ENCODE data around the gene LDLRAD2.
"Not testable (repeated sequence)": the region's sequence is repeated elsewhere in the genome, so short reads cannot be mapped to it uniquely, and the experiment has no call there.

The LDLRAD2 gene

DNA sequence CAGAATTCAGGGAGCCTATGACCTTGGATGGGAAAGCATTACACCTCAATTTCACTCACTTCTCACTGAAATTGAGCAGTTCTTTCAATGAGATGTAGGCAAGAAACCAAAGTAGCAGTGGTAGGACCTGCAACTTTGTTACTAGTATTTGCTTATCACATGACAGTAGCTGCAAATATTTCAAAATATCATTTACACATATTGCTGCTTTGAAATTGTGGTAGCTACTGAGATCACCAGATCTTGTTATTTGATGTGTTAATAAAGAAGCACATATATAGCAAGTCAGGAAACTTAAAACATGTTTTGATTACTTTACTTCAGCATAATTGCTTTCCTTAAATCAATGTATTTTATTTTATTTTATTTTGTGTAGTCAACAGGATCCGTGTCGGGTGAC is 12.9 kb downstream of the LDLRAD2 start:
- DNase-seq (ENCODE audit: low spot score), result no peak

DNA sequence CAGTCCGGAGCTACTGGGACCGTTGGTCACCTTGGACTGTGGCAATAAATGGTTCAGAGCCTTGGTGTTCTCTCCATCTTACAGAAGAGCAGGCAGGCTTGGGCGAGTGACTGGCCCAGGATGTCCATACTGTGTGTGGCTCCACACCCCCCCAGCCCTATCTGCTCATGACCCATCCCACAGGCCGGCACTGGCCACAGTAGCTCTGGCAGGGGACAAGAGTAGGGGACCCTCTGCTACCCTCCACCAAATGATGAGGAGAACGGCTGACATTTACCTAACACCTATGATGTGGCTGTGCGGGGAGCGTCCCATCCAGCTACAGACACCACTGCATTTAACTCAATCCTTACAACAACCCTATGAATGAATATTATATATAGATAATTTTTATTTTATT is 13.3 kb downstream of the LDLRAD2 start:
- no peak for DNase-seq (ENCODE audit: low spot score)

DNA sequence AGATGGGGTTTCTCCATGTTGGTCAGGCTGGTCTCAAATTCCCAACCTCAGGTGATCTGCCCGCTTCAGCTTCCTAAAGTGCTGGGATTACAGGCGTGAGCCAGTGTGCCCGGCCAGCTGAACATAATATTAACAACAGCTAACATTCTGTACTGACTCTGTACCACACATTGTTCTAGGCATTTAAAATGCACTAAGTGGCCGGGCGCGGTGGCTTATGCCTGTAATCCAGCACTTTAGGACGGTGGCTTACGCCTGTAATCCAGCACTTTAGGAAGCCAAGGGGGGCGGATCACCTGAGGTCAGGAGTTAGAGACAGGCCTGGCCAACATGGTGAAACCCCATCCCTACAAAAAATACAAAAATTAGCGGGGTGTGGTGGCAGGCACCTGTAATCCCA is 14.6 kb downstream of the LDLRAD2 start:
- not testable (repeated sequence) for DNase-seq (ENCODE audit: low spot score)

DNA sequence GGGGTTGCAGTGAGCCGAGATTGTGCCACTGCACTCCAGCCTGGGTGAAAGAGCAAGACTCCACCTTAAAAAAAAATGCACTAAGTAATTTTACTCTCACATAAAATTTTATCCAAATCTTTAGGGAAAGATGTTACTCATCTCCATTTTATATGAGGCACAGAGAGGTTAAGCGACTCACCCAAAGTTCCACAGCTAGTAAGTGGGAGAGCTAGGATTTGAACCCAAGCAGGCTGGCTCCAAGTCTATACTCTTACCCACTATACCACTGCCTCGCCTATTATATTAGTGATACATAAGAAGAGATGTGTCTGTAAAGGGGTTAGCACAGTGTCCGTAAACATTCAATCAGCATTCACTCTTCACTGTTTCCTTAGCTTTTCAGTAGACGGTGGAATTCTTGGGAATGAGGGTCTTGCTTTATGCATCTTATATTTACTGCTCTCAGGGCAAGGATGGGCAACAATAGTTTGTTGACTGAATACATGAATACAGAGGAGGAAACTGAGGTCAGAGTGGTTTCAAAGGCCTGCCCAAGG is 15.1 kb downstream of the LDLRAD2 start:
- no peak for DNase-seq (ENCODE audit: low spot score)

DNA sequence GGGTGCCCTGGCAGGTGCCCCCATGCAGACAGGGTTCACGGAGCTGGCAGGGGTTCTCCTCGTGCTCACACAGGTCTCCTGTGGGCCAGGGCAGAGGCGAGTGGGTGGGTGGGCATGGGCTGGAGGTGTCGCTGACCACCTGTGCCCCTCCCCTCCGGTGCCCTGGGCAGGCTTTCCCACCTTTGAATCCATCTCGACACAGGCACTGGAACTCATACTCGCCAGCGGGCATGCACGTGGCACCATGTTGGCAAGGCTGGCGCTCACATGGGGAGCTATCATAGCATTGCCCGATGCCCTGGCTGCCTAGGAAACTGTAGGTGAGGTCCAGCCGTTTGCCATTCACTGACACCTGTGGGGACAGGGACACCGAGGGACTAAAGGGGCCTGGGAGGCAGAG is 16.0 kb downstream of the LDLRAD2 start:
- DNase-seq (ENCODE audit: low spot score), result no peak

DNA sequence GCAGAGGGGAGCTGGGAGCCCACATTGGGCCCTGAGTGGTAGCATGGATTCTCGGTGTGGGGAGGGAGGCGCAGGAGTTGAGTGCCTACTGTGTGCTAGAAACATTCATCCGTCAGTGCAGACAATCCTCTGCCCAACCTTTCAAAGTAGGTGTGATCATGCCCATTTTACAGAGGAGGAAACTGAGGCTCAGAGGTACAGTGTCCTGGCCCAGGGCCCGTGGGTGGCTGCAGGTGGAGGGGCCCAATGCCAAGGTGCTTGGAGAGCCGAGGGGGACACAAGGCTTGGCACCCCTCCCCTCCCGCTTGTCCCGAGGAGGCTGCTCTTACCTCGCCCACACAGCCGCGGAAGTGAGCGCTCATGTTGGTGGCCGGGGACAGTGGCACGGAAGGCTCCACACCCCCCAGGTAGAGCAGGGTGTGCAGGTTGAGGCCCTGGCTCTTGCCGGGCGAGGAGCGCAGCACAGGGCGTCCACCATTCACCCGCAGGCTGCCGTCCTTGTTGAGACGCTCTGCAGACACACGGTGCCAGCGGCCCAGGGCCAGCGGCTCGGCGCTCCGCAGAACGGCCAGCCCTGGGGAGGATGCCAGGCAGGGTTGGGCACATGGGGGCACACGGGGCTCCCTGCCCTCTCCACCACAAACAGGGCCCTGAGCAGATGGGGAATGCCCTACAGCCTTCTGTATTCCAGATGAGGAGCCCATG is 16.6 kb downstream of the LDLRAD2 start:
- no peak for DNase-seq (ENCODE audit: low spot score)

DNA sequence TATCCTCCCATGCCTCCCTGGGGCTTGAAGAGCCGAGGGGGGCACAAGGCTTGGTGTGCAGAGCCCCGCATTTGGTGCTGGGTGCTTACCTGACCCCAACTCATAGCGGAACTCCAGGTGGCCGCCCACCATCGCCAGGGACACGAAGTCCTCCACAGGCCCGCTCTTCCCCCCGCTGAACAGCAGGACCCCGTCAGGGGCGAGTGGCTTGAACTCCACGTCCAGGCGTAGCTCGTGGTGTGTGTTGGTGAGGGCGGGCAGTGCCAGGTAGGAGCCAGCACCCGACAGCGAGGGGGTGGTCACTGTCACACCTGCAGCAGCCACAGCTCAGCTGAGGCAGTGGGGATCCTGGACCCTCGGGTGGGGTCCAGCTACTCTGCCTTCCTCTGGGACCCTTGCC is 17.2 kb downstream of the LDLRAD2 start:
- DNase-seq (ENCODE audit: low spot score), result no peak

DNA sequence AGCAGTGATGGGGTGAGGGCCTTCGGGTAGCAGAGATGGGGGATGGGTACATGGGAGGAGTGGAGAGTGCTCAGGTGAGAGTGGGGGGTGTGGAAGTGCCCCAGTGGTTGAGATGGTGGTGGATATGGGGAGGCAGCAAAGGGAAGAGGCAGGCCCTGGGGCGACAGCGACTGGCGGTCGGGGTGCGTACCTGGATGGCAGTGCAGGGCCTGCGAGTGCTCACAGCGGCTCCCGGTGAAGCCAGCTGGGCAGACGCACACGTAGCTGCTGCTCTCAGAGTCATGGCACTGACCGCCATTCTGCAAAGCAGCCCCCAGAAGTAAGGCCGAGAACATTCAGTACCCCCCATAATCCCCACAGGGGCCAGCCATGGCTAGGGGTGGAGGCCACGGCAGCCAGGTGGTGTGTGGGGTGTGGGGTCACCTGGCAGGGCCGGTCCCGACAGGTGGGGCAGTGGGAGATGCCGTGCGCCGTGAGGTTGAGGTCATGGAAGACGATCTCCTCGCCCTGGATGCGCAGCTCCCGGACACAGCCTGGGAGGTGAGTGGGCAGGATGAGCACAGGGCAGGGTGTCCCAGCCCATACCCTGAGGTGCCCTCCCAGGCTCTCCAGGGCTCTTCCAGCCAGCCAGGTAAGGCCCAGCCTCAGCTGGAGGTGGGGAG is 18.9 kb downstream of the LDLRAD2 start:
- DNase-seq (ENCODE audit: low spot score), result no peak

DNA sequence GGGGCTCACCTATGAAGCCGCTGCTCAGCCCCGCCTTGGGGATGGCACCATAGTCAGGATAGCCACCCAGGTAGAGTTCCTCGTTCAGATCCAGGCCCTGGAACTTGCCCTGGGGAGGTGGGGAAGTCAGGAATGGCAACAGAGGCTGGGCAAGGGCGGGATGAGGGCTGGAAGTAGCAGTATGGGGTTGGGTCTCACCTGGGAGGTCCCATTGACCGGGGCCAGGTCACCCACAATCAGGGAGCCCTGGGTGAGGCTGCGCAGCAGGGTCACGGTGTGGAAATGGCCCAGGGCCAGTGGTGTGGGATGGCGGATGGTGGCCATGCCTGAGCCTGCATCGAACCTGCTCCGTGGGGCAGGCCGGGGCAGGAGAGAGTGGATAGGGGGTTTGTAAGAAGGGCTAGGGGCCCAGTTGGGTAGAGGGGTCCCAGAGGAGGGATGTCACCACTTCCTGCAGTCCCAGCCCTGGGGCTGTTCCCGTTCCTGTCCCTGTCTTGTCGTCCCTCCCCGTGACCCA is 19.4 kb downstream of the LDLRAD2 start:
- no peak for DNase-seq (ENCODE audit: low spot score)

DNA sequence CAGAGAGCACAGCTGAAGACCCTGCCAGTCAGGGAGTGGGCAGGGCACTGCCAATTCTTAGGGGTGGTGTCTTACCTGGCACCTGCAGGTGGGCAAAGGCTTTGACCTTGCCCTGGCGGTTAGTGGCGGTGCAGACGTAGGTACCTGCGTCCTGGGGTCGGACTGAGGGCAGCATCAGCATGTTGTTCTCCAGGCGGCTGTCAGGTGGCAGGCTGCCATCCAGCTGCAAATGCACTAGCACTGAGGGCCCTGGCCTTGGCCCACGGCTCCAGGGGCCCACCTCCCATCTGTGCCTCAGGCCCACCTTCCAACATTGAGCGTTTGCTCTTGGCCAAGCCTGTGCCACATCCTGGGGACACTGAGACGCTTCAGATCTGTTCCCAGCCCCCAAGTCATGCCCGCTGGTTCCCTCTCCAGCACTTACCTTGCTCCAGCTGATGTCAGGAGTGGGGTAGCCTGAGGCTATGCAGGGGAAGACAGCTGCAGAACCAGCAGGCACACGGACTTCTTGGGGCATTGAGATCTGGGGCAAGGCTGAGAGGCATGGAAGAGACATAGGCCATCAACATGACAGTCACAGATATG is 21.4 kb downstream of the LDLRAD2 start:
- DNase-seq (ENCODE audit: low spot score), result no peak

DNA sequence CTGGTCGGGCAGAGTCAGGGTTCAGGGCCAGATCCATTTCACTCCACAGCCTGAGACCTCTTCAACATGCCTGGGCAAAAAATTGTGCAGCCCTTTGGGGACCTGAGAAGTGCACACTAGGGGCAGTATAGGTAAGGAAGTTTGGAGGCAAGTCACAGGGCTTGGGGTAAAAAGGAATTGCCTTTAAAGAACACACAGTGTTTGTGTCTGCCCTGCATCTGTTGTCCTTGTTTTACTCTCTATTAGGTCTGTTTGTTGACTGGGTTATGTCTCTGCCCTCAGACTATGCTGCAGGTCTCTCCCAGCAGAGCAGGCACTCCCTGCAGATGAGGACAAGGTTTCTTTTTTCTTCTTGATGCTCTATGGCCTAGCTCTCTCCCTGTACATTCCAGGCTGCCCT is 22.0 kb downstream of the LDLRAD2 start:
- DNase-seq (ENCODE audit: low spot score), result no peak

DNA sequence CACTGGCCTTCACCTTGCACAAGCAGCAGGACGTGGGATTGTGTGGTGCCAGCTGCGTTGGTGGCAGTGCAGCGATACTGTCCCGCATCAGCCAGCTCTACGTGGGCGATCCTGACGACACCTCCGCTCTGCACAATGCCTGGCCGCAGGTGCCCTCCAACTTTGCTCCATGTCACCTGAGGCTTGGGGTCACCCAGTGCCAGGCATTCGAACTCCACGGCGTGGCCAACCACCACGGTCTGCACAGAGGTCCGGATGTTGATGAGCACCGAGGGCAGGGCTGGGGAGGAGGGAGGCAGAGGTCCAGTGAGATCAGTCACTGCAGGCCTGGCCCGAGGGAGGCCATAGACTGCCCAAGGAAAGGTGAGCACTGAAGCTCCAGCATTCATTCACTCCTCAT is 22.6 kb downstream of the LDLRAD2 start:
- DNase-seq (ENCODE audit: low spot score), result no peak

DNA sequence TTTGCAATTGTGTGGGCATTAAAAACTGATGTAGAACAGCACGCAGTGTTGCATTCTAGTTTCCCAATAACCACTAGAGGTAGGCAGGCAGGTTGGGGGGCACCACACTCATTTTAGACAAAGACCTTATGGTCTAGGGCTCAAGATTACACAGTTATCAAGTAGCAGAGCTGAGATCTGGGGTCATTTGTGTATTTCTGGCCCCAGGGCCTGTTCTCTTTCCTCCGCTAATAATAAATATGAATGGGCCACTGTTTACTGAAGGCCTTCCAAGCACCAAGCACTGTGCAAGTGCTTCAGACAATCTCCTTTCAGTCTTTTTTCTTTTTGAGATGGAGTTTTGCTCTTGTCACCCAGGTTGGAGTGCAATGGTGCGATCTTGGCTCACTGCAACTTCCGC is 23.9 kb downstream of the LDLRAD2 start:
- no peak for DNase-seq (ENCODE audit: low spot score)

DNA sequence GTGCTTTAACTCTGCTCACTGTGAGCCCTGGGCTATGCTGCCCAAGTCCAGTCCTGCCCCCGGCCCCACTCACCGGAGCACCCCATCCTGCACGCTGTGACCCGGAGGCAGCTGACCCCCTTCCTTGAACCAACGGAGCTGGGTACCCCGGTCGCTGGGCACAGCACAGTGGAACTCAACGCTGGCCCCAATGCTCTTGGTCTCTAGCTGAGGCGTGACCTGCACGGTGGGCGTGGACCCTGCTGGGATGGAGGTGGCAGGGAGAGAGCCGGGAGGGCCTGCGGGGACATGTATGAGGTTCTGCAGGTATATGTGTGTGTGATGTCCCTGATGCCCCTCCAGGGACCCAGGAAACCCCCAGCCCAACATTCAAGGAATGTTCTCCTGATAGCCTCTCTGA is 24.7 kb downstream of the LDLRAD2 start:
- no peak for DNase-seq (ENCODE audit: low spot score)

DNA sequence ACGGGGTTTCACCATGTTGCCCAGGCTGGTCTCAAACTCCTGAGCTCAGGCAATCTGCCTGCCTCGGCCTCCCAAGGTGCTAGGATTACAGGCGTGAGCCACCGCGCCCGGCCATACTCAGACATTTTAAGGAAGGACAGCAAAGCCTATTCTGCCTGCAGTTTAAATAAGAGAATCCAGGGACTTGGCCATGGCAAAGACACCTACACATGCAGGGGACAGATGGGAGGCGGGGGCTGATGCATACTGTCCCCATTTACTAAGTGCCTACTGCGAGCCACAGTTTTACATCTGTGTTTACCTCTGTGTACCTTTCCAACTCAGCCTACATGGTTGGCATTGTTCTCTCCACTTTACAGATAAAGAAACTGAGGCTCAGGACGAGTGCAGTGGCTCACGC is 25.4 kb downstream of the LDLRAD2 start:
- peak; percentile 60 for DNase-seq (ENCODE audit: low spot score)

DNA sequence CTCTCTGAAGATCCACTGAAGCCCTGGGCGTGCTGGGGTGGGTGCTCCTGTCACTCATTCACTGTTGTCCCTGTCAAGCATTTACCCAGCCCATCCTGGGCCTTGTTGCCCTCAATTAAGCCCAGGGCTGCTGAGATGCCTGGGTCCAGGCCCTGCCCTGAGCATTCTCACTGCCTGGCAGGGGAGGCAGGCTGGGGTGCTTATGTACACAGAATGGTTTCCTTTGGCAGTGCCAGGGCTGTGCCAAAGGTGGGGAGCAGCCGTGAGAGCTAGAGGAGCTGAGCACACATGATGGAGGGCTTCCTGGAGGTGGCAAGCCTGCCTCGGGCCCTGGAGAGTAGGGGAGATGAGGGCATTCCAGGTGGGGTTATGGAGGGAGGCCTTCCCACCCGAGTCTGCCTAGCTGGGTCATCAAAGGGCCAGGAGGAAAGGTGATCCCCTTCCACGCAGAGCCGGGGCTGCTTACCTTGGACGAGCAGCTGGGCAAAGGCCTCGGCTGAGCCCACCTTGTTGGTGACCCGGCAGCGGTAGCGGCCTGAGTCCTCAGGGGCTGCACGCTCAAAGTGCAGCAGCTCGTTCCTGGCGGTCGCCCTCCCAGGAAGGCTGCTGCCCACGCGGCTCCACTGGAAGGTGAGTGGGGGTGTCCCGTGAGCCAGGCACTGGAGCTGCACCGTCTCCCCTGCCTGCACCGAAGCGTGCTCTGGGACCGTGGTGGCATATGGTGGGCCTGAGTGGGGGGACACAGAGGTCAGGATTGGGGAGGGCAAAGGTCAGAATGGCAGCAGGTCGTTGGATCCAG is 26.5 kb downstream of the LDLRAD2 start:
- DNase-seq (ENCODE audit: low spot score), result no peak

DNA sequence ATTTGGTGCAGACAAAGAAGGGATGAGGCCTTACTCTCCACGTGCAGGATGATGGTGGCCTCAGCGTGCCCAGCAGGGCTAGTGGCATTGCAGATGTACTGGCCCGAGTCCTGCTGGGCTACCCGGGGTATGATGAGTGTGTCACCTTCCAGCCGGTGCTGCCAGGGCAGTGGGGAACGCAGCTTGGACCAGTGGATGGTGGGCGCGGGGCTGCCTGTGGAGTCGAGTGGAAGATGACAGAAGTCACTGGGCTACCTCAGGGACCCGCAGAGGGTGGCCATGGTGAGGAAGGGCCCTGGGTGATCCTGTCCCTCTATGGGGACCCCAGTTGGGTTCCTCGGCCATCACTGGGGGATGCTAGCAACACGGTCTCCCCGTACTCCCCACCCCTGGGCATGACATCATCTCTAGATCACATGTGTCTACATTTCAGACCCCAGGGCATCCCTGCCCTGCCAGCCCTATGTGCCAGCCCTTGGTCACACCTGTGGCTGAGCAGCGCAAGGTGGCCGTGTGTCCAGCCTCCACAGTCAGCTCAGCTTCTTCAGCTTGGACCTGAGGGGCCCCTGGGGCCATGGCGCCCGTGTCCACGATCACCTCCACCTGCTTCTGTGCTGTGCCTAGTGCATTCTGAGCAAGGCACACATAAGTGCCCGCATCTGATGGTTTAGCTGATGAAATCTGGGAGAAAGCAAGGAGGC is 27.4 kb downstream of the LDLRAD2 start:
- no peak for DNase-seq (ENCODE audit: low spot score)

DNA sequence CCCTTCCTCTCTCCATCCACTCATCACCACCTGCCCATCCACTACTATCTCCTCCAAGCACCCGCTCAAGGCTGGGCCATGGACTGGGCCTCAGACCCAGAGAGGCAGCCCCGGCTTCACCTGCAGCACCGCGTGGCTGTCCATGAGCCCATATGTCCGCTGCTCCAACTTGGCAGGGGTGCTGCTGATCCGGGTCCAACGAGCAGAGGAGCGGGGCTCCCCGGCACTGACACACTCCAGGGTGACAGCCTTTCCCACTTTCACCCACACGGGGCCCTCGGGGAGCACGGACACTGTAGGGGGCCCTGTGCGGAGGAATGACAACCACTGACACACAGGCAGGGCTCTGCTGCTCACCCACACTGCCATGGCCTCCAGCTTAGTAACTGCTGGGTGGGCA is 28.9 kb downstream of the LDLRAD2 start:
- no peak for DNase-seq (ENCODE audit: low spot score)

DNA sequence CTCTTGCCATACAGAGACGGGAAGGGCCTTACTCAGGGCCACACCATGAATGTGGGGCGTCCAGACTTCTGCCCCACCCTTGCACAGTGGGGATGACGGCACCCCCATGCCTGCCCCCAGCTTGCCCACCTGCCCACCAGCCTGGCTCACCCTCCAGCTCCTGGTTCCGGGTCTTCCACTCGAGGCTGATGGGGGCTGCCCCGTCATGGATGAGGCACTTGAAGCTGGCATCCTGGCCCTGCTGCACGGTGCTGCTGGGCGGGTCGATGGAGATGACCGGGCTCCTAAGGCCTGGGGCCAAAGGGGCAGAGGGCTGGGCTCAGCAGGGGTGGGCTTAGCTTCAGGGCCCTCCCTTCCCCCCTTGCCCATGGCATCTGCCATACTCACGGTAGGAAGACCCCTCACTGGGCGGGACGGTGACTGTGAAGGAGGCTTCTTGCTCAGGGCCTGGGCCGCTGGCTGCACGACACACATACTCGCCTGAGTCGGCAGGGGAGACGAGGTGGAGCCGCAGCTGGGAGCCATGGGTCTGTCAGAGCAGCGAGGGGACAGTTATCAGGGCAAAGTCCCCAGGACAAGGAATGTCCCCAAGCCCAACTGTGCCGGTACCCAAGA is 29.9 kb downstream of the LDLRAD2 start:
- no peak for DNase-seq (ENCODE audit: low spot score)

DNA sequence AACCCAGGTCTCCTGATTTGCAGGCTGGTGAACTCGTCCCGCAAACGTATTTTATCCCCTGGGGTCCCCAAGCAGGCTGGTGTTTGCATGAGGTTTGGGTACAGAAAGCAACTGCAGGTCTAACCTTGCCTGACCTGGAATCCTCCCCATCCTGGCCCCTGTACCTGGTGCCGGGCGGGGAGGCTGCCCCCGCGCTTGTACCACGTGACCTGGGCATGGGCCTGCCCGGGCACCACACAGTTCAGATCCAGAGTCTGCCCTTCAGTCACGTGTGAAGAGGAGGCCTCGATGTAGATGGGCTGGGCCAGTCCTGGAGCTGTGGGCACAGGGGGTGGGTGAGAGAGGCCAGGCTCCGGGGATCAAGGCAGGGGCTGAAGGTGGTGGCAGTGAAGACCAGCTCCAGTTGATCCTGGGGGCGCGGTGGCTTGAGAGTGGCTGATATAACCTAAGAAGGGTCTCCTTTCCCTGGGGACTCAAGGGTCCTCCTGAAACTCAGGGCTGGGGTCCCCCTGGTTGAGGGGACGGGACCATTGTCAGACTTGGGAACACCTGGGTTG is 30.6 kb downstream of the LDLRAD2 start:
- DNase-seq (ENCODE audit: low spot score), result no peak

DNA sequence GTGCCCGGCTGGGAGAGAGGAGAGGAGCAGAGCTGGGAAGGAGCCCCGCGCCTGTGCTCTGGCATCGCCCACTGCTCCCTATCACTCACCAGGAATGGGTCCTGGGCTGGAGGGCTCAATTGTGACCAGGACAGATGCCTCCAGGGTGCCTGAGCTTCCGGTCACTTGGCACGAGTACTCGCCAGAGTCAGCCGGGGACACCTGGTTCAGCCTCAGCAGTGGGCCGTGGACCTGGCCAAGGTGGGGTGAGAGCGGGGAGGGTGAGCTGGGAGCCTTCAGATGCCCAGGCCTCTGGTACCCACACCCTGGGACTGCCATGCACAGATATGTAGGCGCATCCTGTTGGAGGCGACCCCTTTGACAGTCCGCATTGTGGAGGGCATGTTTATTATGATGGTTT is 31.1 kb downstream of the LDLRAD2 start:
- no peak for DNase-seq (ENCODE audit: low spot score)

Measured in Ammon's horn (tissue), 1 donor.